ENCODE data around the gene EIF2S2.

GRCh38 chr20:34040300-34040995 lies 71.6 kb downstream of the EIF2S2 start:
- TF ChIP-seq, protein P1, sequence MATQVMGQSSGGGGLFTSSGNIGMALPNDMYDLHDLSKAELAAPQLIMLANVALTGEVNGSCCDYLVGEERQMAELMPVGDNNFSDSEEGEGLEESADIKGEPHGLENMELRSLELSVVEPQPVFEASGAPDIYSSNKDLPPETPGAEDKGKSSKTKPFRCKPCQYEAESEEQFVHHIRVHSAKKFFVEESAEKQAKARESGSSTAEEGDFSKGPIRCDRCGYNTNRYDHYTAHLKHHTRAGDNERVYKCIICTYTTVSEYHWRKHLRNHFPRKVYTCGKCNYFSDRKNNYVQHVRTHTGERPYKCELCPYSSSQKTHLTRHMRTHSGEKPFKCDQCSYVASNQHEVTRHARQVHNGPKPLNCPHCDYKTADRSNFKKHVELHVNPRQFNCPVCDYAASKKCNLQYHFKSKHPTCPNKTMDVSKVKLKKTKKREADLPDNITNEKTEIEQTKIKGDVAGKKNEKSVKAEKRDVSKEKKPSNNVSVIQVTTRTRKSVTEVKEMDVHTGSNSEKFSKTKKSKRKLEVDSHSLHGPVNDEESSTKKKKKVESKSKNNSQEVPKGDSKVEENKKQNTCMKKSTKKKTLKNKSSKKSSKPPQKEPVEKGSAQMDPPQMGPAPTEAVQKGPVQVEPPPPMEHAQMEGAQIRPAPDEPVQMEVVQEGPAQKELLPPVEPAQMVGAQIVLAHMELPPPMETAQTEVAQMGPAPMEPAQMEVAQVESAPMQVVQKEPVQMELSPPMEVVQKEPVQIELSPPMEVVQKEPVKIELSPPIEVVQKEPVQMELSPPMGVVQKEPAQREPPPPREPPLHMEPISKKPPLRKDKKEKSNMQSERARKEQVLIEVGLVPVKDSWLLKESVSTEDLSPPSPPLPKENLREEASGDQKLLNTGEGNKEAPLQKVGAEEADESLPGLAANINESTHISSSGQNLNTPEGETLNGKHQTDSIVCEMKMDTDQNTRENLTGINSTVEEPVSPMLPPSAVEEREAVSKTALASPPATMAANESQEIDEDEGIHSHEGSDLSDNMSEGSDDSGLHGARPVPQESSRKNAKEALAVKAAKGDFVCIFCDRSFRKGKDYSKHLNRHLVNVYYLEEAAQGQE (IDR thresholded peaks at IDR 0.05; ENCODE audit: low read depth), result no peak
- TF ChIP-seq, protein P2, sequence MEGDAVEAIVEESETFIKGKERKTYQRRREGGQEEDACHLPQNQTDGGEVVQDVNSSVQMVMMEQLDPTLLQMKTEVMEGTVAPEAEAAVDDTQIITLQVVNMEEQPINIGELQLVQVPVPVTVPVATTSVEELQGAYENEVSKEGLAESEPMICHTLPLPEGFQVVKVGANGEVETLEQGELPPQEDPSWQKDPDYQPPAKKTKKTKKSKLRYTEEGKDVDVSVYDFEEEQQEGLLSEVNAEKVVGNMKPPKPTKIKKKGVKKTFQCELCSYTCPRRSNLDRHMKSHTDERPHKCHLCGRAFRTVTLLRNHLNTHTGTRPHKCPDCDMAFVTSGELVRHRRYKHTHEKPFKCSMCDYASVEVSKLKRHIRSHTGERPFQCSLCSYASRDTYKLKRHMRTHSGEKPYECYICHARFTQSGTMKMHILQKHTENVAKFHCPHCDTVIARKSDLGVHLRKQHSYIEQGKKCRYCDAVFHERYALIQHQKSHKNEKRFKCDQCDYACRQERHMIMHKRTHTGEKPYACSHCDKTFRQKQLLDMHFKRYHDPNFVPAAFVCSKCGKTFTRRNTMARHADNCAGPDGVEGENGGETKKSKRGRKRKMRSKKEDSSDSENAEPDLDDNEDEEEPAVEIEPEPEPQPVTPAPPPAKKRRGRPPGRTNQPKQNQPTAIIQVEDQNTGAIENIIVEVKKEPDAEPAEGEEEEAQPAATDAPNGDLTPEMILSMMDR (IDR thresholded peaks at IDR 0.05 in 2 of 3, conservative IDR thresholded peaks at IDR 0.05 in 1 of 3; ENCODE audit: borderline replicate concordance in 1 of 3, insufficient read depth in 1 of 3, low read depth in 2 of 3, low read length in 2 of 3), result no peak
- TF ChIP-seq EZH2phosphoT487 (IDR thresholded peaks at IDR 0.05; ENCODE audit: borderline replicate concordance) (no peak), POLR2AphosphoS5 (IDR thresholded peaks at IDR 0.05; ENCODE audit: low read depth, low read length) (no peak), SRF (IDR thresholded peaks at IDR 0.05; ENCODE audit: low read depth) (no peak), POLR2A (IDR thresholded peaks at IDR 0.05; ENCODE audit: borderline replicate concordance, extremely low read depth, insufficient read depth, insufficient read length) (no peak), EZH2 (IDR thresholded peaks at IDR 0.05) (no peak), FOSL1 (IDR thresholded peaks at IDR 0.05; ENCODE audit: low read depth) (no peak)

All from HCT116 (cell line).